ENCODE measurements around the gene BRAF.
"Not testable (repeated sequence)": the region's sequence is repeated elsewhere in the genome, so short reads cannot be mapped to it uniquely, and the experiment has no call there.

Gene BRAF

GRCh38 chr7:140873434-140873833 is 51.3 kb downstream of the BRAF start:
- no peak for DNase-seq

- DNase-seq = no peak
Measured at GRCh38 chr7:140870003-140870402, 54.7 kb downstream of the BRAF start.

GRCh38 chr7:140869430-140869829 is 55.3 kb downstream of the BRAF start:
- no peak for DNase-seq

- DNase-seq = no peak
Measured at GRCh38 chr7:140867467-140868462, 57.0 kb downstream of the BRAF start.

GRCh38 chr7:140866926-140867325 is 57.8 kb downstream of the BRAF start:
- DNase-seq = no peak

- no peak for DNase-seq
Measured at GRCh38 chr7:140864732-140865131, 60.0 kb downstream of the BRAF start.

GRCh38 chr7:140863867-140864266 is 60.9 kb downstream of the BRAF start:
- DNase-seq = no peak

- no peak for DNase-seq
Measured at GRCh38 chr7:140863184-140863583, 61.5 kb downstream of the BRAF start.

GRCh38 chr7:140857048-140857447 is 67.7 kb downstream of the BRAF start:
- no peak for DNase-seq

- DNase-seq = no peak
Measured at GRCh38 chr7:140841166-140841715, 83.5 kb downstream of the BRAF start.

GRCh38 chr7:140831724-140832123 is 93.0 kb downstream of the BRAF start:
- DNase-seq = no peak

- no peak for DNase-seq
Measured at GRCh38 chr7:140829720-140830119, 95.0 kb downstream of the BRAF start.

- no peak for DNase-seq
Measured at GRCh38 chr7:140828741-140829140, 96.0 kb downstream of the BRAF start.

GRCh38 chr7:140817383-140817782 is 107.3 kb downstream of the BRAF start:
- not testable (repeated sequence) for DNase-seq

GRCh38 chr7:140810830-140811556 is 113.7 kb downstream of the BRAF start:
- DNase-seq = peak; percentile 65

- DNase-seq = no peak
Measured at GRCh38 chr7:140810385-140810784, 114.3 kb downstream of the BRAF start.

- no peak for DNase-seq
Measured at GRCh38 chr7:140778975-140779374, 145.8 kb downstream of the BRAF start.

GRCh38 chr7:140778568-140778967 is 146.2 kb downstream of the BRAF start:
- DNase-seq = no peak

- DNase-seq = no peak
Measured at GRCh38 chr7:140774371-140774770, 150.4 kb downstream of the BRAF start.

GRCh38 chr7:140773104-140773503 is 151.6 kb downstream of the BRAF start:
- no peak for DNase-seq

GRCh38 chr7:140771826-140772225 is 152.9 kb downstream of the BRAF start:
- no peak for DNase-seq

- DNase-seq = no peak
Measured at GRCh38 chr7:140769852-140770251, 154.9 kb downstream of the BRAF start.

- DNase-seq = no peak
Measured at GRCh38 chr7:140767418-140767817, 157.3 kb downstream of the BRAF start.

- DNase-seq = not testable (repeated sequence)
Measured at GRCh38 chr7:140765441-140765840, 159.3 kb downstream of the BRAF start.

All from right hindlimb (tissue), 1 donor.